ENCODE data around the gene ABCA8.
"Not testable (repeated sequence)": the region's sequence is repeated elsewhere in the genome, so short reads cannot be mapped to it uniquely, and the experiment has no call there.

ABCA8 gene

DNA sequence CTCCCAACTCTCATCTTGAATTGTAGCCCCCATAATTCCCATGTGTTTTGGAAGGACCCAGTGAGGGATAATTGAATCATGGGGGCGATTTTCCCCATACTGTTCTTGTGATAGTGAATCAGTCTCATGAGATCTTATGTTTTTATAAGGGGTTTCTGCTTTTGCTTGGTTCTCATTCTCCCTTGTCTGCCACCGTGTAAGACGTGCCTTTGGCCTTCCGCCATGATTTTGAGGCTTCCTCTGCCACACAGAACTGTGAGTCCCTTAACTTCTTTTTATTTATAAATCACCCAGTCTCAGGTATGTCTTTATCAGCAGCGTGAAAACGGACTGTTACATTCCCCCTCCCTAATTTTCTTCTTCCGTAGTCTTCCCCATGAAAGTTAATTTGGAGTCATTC is 124.0 kb downstream of the ABCA8 start:
- Histone ChIP-seq H3K36me3 (ENCODE audit: control insufficient read depth in 1 of 2, insufficient read depth in 2 of 2, low read length in 2 of 2) (no peaks in the 10 kb centered on the region), H3K27me3 (ENCODE audit: control insufficient read depth in 1 of 2, insufficient read depth in 2 of 2, low read length in 2 of 2) (no peaks in the 10 kb centered on the region), H3K9me3 (ENCODE audit: control insufficient read depth in 1 of 2, low read length in 2 of 2) (no peaks in the 10 kb centered on the region), H3K4me3 (ENCODE audit: low read depth in 1 of 2, low read length in 2 of 2) (no peak overlapping the region), H3K9ac (ENCODE audit: low read depth in 1 of 2, low read length in 2 of 2) (no peak overlapping the region), H3K4me1 (ENCODE audit: control insufficient read depth in 1 of 2, insufficient read depth in 2 of 2, low read length in 2 of 2) (no peaks in the 10 kb centered on the region), H3K27ac (ENCODE audit: low read depth, low read length) (no peak overlapping the region)

DNA sequence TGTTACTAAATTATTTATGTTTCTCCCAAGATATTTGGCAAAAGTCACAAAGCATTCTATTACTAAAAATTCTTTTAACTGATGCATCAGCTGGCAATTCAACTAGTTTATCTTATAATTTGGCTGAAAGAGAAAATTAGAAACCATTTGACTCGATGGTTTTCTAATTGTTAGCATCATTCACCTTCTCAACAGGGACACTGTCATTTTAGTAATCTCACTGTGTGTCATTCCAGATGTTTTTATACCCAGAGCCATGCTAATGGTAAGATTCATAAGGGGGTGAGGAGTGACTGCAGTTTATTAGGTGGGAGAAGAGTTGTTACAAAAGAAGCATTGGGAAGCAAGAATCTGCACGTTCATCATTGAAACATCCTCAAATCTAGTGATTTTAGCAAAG is 124.9 kb downstream of the ABCA8 start:
- Histone ChIP-seq H3K27ac (ENCODE audit: low read depth, low read length) (no peak overlapping the region), H3K4me3 (ENCODE audit: low read depth in 1 of 2, low read length in 2 of 2) (no peak overlapping the region), H3K4me1 (ENCODE audit: control insufficient read depth in 1 of 2, insufficient read depth in 2 of 2, low read length in 2 of 2) (no peaks in the 10 kb centered on the region), H3K36me3 (ENCODE audit: control insufficient read depth in 1 of 2, insufficient read depth in 2 of 2, low read length in 2 of 2) (no peaks in the 10 kb centered on the region), H3K9me3 (ENCODE audit: control insufficient read depth in 1 of 2, low read length in 2 of 2) (no peaks in the 10 kb centered on the region), H3K9ac (ENCODE audit: low read depth in 1 of 2, low read length in 2 of 2) (no peak overlapping the region), H3K27me3 (ENCODE audit: control insufficient read depth in 1 of 2, insufficient read depth in 2 of 2, low read length in 2 of 2) (no peaks in the 10 kb centered on the region)

GRCh38 chr17:68829211-68829610 is 126.0 kb downstream of the ABCA8 start:
- Histone ChIP-seq H3K27me3 (ENCODE audit: control insufficient read depth in 1 of 2, insufficient read depth in 2 of 2, low read length in 2 of 2) (no peaks in the 10 kb centered on the region), H3K9ac (ENCODE audit: low read depth in 1 of 2, low read length in 2 of 2) (no peak overlapping the region), H3K4me1 (ENCODE audit: control insufficient read depth in 1 of 2, insufficient read depth in 2 of 2, low read length in 2 of 2) (no peaks in the 10 kb centered on the region), H3K36me3 (ENCODE audit: control insufficient read depth in 1 of 2, insufficient read depth in 2 of 2, low read length in 2 of 2) (no peaks in the 10 kb centered on the region), H3K4me3 (ENCODE audit: low read depth in 1 of 2, low read length in 2 of 2) (no peak overlapping the region), H3K27ac (ENCODE audit: low read depth, low read length) (no peak overlapping the region), H3K9me3 (ENCODE audit: control insufficient read depth in 1 of 2, low read length in 2 of 2) (no peaks in the 10 kb centered on the region)

DNA sequence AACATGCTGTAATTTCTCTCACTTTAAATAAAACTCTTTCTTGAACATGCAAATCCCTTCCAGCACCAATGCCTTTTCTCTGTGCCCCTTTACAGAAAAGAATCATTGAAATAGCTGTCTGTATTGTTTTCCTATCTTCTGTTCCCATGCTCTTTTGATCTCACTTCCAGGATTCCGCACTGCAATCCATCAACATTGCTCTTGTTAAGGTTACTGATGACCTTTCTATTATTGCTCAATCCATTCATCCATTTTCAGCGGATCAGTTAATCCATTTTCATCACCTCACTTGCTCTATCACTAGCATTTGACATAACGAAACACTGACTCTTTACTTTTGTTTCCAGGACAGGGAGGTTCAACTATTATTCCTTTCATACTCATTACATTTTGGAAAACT is 130.5 kb downstream of the ABCA8 start:
- H3K9me3 ChIP-seq (ENCODE audit: control insufficient read depth in 1 of 2, low read length in 2 of 2): no peaks in the 10 kb centered on the region
- no peak overlapping the region for H3K27ac ChIP-seq (ENCODE audit: low read depth, low read length)
- no peak overlapping the region for H3K4me3 ChIP-seq (ENCODE audit: low read depth in 1 of 2, low read length in 2 of 2)
- H3K27me3 ChIP-seq (ENCODE audit: control insufficient read depth in 1 of 2, insufficient read depth in 2 of 2, low read length in 2 of 2): no peaks in the 10 kb centered on the region
- H3K9ac ChIP-seq (ENCODE audit: low read depth in 1 of 2, low read length in 2 of 2): no peak overlapping the region
- no peaks in the 10 kb centered on the region for H3K4me1 ChIP-seq (ENCODE audit: control insufficient read depth in 1 of 2, insufficient read depth in 2 of 2, low read length in 2 of 2)
- no peaks in the 10 kb centered on the region for H3K36me3 ChIP-seq (ENCODE audit: control insufficient read depth in 1 of 2, insufficient read depth in 2 of 2, low read length in 2 of 2)

- not testable (repeated sequence) for H3K9ac ChIP-seq (ENCODE audit: low read depth in 1 of 2, low read length in 2 of 2); H3K27ac ChIP-seq (ENCODE audit: low read depth, low read length); H3K4me3 ChIP-seq (ENCODE audit: low read depth in 1 of 2, low read length in 2 of 2); H3K36me3 ChIP-seq (ENCODE audit: control insufficient read depth in 1 of 2, insufficient read depth in 2 of 2, low read length in 2 of 2); H3K9me3 ChIP-seq (ENCODE audit: control insufficient read depth in 1 of 2, low read length in 2 of 2); H3K27me3 ChIP-seq (ENCODE audit: control insufficient read depth in 1 of 2, insufficient read depth in 2 of 2, low read length in 2 of 2); H3K4me1 ChIP-seq (ENCODE audit: control insufficient read depth in 1 of 2, insufficient read depth in 2 of 2, low read length in 2 of 2)
Measured at GRCh38 chr17:68824185-68824584, 131.0 kb downstream of the ABCA8 start.

DNA sequence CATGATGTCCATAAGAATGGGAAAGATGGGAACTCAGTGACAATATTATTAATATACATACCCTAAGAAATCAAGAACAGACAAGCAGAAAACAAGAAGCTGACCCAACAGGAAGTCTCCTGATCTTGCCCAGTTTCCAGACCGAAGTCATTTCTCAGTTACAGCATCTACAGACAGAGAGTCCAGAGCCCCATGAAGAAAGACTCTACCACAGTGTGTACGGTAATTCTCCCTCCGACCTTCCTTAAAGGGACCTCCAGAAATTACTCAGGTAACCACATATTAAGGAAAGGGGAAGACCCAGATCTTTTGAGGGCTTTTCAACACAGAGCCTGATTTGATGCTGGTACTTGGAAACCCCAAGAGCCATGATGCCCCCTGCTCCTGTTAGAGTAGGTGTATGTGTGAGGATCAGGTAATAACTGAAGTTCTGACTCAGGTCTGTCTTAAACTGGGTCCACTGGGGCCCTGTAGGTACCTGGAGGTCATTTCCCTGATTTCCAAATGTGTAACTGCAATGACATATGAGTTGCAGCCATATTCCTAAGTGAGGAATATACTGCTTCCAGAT is 132.4 kb downstream of the ABCA8 start:
- no peak overlapping the region for H3K9ac ChIP-seq (ENCODE audit: low read depth in 1 of 2, low read length in 2 of 2)
- no peak overlapping the region for H3K27ac ChIP-seq (ENCODE audit: low read depth, low read length)
- H3K9me3 ChIP-seq (ENCODE audit: control insufficient read depth in 1 of 2, low read length in 2 of 2): no peaks in the 10 kb centered on the region
- no peaks in the 10 kb centered on the region for H3K4me1 ChIP-seq (ENCODE audit: control insufficient read depth in 1 of 2, insufficient read depth in 2 of 2, low read length in 2 of 2)
- H3K4me3 ChIP-seq (ENCODE audit: low read depth in 1 of 2, low read length in 2 of 2): no peak overlapping the region
- H3K27me3 ChIP-seq (ENCODE audit: control insufficient read depth in 1 of 2, insufficient read depth in 2 of 2, low read length in 2 of 2): no peaks in the 10 kb centered on the region
- no peaks in the 10 kb centered on the region for H3K36me3 ChIP-seq (ENCODE audit: control insufficient read depth in 1 of 2, insufficient read depth in 2 of 2, low read length in 2 of 2)

GRCh38 chr17:68821860-68822696 is 133.1 kb downstream of the ABCA8 start:
- Histone ChIP-seq H3K9ac (ENCODE audit: low read depth in 1 of 2, low read length in 2 of 2) (no peak overlapping the region), H3K27me3 (ENCODE audit: control insufficient read depth in 1 of 2, insufficient read depth in 2 of 2, low read length in 2 of 2) (no peaks in the 10 kb centered on the region), H3K9me3 (ENCODE audit: control insufficient read depth in 1 of 2, low read length in 2 of 2) (no peaks in the 10 kb centered on the region), H3K4me1 (ENCODE audit: control insufficient read depth in 1 of 2, insufficient read depth in 2 of 2, low read length in 2 of 2) (no peaks in the 10 kb centered on the region), H3K27ac (ENCODE audit: low read depth, low read length) (no peak overlapping the region), H3K4me3 (ENCODE audit: low read depth in 1 of 2, low read length in 2 of 2) (no peak overlapping the region), H3K36me3 (ENCODE audit: control insufficient read depth in 1 of 2, insufficient read depth in 2 of 2, low read length in 2 of 2) (no peaks in the 10 kb centered on the region)

DNA sequence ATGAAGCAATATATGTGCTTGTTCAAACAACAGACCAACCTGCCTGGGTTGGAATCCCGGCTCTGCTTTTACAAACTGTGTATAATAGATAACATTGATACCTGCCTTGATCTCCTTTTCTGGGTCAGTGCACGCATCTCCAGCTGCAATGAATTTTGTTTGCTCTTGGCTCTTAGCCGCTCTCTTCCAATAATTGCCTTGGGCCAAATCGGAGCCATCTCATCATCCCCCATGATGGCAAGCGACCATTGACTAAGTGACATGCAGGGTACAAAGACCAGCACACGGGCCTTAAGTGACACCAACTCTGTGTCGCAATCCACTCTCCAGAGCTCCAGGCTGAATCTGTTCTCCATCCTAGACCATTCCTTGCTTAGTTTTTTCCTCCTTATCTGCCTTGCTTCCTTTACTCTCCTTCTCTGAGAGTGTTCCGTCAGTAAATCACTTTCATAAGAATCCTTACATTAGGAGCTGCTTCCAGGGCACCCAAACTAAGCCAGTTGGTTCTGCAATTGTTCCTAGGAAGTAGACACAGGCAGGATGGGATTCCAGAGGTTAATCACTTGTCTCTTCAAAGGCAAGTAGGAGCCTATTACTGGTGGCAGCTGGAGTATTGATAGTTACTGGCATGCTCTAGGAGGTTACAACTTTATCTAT is 134.2 kb downstream of the ABCA8 start:
- Histone ChIP-seq H3K4me1 (ENCODE audit: control insufficient read depth in 1 of 2, insufficient read depth in 2 of 2, low read length in 2 of 2) (no peaks in the 10 kb centered on the region), H3K27me3 (ENCODE audit: control insufficient read depth in 1 of 2, insufficient read depth in 2 of 2, low read length in 2 of 2) (no peaks in the 10 kb centered on the region), H3K4me3 (ENCODE audit: low read depth in 1 of 2, low read length in 2 of 2) (no peak overlapping the region), H3K36me3 (ENCODE audit: control insufficient read depth in 1 of 2, insufficient read depth in 2 of 2, low read length in 2 of 2) (no peaks in the 10 kb centered on the region), H3K27ac (ENCODE audit: low read depth, low read length) (no peak overlapping the region), H3K9me3 (ENCODE audit: control insufficient read depth in 1 of 2, low read length in 2 of 2) (no peaks in the 10 kb centered on the region), H3K9ac (ENCODE audit: low read depth in 1 of 2, low read length in 2 of 2) (no peak overlapping the region)

DNA sequence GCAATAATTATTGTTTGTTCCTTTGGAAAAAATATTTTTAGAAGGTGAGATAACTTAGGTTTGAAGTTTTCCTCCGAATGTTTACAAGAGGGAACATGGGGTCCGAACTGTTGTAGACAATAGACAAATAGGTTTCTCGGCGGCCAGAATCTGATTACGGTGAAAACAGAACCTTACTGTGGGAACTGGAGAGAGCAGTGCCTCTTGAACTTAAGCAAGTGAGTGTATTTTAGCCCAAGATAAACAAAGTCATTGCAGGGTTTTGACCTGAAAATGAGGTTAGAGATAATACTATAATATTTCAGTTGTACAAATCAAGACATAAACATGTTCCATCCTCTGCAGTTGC is 134.7 kb downstream of the ABCA8 start:
- Histone ChIP-seq H3K27ac (ENCODE audit: low read depth, low read length) (no peak overlapping the region), H3K9me3 (ENCODE audit: control insufficient read depth in 1 of 2, low read length in 2 of 2) (no peaks in the 10 kb centered on the region)

GRCh38 chr17:68819465-68819864 is 135.7 kb downstream of the ABCA8 start:
- no peaks in the 10 kb centered on the region for H3K4me1 ChIP-seq (ENCODE audit: control insufficient read depth in 1 of 2, insufficient read depth in 2 of 2, low read length in 2 of 2)
- no peak overlapping the region for H3K4me3 ChIP-seq (ENCODE audit: low read depth in 1 of 2, low read length in 2 of 2)
- H3K27me3 ChIP-seq (ENCODE audit: control insufficient read depth in 1 of 2, insufficient read depth in 2 of 2, low read length in 2 of 2): no peaks in the 10 kb centered on the region
- H3K27ac ChIP-seq (ENCODE audit: low read depth, low read length): no peak overlapping the region
- H3K9ac ChIP-seq (ENCODE audit: low read depth in 1 of 2, low read length in 2 of 2): no peak overlapping the region
- H3K36me3 ChIP-seq (ENCODE audit: control insufficient read depth in 1 of 2, insufficient read depth in 2 of 2, low read length in 2 of 2): no peaks in the 10 kb centered on the region
- H3K9me3 ChIP-seq (ENCODE audit: control insufficient read depth in 1 of 2, low read length in 2 of 2): no peaks in the 10 kb centered on the region

More for the DNA sequence above, 134.7 kb downstream of the ABCA8 start:
- H3K27me3 ChIP-seq (ENCODE audit: control insufficient read depth in 1 of 2, insufficient read depth in 2 of 2, low read length in 2 of 2): no peaks in the 10 kb centered on the region
- H3K4me1 ChIP-seq (ENCODE audit: control insufficient read depth in 1 of 2, insufficient read depth in 2 of 2, low read length in 2 of 2): no peaks in the 10 kb centered on the region
- no peak overlapping the region for H3K9ac ChIP-seq (ENCODE audit: low read depth in 1 of 2, low read length in 2 of 2)
- H3K4me3 ChIP-seq (ENCODE audit: low read depth in 1 of 2, low read length in 2 of 2): no peak overlapping the region
- no peaks in the 10 kb centered on the region for H3K36me3 ChIP-seq (ENCODE audit: control insufficient read depth in 1 of 2, insufficient read depth in 2 of 2, low read length in 2 of 2)

All from duodenal mucosa (tissue), 2 donors.